ENCODE results near the gene ZRANB2.

ZRANB2 gene

DNA sequence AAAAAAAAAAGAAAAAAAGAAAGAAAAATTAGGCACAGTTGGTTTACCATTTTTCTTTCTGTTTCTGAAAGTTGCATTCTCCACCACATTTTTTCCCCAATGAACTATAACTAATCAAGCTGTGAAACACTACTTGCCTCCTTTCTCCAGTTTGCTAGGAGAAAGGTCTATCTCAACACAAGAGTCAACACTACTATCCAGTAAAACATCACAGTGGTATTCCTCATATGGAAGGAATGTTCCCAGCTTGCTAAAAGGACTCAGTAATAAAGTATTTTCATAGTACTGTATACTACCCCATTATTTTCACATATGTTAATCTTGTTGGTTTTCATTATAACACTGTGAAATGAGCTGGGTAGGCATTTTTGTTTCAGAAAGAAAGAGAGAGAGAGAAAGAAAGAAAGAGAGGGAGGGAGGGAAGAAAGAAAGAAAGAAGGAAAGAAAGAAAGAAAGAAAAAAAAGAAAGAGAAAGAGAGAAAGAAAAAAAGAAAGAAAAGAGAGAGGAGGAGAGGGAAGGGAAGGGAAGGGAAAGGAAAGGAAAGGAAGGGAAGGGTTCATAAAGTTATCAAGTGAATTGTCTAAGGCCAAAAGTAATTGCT is 41.1 kb downstream of the ZRANB2 start:
- H3K36me3 ChIP-seq (ENCODE audit: insufficient read depth, insufficient read length, low read length): no peaks in the 10 kb centered on the region
- no peaks in the 10 kb centered on the region for H3K9me3 ChIP-seq (ENCODE audit: insufficient read depth, low read length)
- no peaks in the 10 kb centered on the region for H3K4me1 ChIP-seq (ENCODE audit: insufficient read depth, insufficient read length)
- no peaks in the 10 kb centered on the region for H3K27me3 ChIP-seq (ENCODE audit: insufficient read depth, insufficient read length)
- TF ChIP-seq SUZ12 (IDR thresholded peaks at IDR 0.05; ENCODE audit: extremely low read depth, insufficient read depth, insufficient read length) (no peak), YY1 (IDR thresholded peaks at IDR 0.05; ENCODE audit: insufficient read depth, insufficient read length) (no peak), ZNF274 (IDR thresholded peaks at IDR 0.05; ENCODE audit: low read depth, low read length) (no peak)
- no peak for DNase-seq (ENCODE audit: low read depth, low spot score)
- H3K4me3 ChIP-seq (ENCODE audit: insufficient read length, low read depth): no peak overlapping the region
- no peak overlapping the region for H3K9ac ChIP-seq (ENCODE audit: insufficient read length, low read depth)

DNA sequence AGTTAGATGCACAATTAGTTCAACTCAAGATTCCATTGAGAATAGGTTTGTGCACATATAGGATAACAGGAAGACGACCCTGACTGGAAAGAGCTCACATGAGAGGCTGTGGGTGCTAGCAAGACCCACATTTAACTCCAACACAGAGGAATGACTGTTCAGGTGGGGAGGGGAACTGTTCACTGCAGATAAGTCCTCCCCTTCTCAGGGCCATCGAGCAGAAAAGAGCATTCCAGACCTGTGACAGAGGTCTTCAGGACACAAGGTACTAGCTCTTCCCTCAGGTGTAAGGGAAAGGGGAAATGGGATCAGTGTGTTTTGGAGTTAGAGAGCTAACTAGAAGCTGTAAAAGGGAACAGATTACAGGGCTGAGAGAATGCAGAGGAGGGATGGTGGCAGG is 41.9 kb downstream of the ZRANB2 start:
- no peaks in the 10 kb centered on the region for H3K9me3 ChIP-seq (ENCODE audit: insufficient read depth, low read length)
- no peaks in the 10 kb centered on the region for H3K36me3 ChIP-seq (ENCODE audit: insufficient read depth, insufficient read length, low read length)
- DNase-seq (ENCODE audit: low read depth, low spot score): no peak

DNA sequence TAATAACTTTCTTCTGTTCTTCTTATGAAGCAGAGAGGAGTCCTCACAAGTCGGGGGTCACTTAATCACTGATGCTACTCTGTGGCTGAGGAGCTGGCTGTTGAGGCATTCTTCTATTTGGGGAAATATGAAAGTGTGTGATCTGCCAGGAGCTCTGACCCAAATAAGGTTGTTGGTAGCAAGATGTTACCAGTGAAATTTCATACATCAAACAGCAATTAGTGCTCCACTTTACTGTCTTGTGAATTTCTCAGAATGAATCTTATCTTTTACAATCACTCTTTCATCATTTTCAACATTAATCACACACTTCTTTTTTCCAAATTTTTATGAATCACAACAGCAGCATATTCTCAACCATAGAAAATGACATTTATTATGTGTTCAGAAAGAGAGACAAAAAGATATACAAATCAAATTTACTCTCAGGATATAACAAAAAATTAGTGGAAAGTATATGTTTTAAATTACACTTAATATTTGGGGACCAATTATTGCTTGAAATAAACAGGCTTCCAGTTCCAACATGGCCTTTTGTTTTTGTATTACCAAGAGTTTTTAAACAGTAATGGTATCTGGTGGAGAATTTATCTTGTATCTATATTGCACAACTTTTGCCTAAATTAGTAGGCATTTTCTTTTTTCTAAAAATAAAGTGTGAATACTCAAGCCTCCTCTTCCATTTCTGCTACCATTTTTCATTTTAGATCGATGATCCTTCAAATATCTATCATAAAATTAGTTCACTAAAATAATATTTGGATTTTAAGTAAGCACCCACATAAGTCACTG is 42.8 kb downstream of the ZRANB2 start:
- no peak overlapping the region for H3K4me3 ChIP-seq (ENCODE audit: insufficient read length, low read depth)
- no peaks in the 10 kb centered on the region for H3K36me3 ChIP-seq (ENCODE audit: insufficient read depth, insufficient read length, low read length)
- DNase-seq (ENCODE audit: low read depth, low spot score): no peak
- TF ChIP-seq SUZ12 (IDR thresholded peaks at IDR 0.05; ENCODE audit: extremely low read depth, insufficient read depth, insufficient read length): no peak
- TF ChIP-seq YY1 (IDR thresholded peaks at IDR 0.05; ENCODE audit: insufficient read depth, insufficient read length): no peak
- TF ChIP-seq ZNF274 (IDR thresholded peaks at IDR 0.05; ENCODE audit: low read depth, low read length): no peak
- H3K4me1 ChIP-seq (ENCODE audit: insufficient read depth, insufficient read length): no peaks in the 10 kb centered on the region
- no peaks in the 10 kb centered on the region for H3K27me3 ChIP-seq (ENCODE audit: insufficient read depth, insufficient read length)
- no peaks in the 10 kb centered on the region for H3K9me3 ChIP-seq (ENCODE audit: insufficient read depth, low read length)
- no peak overlapping the region for H3K9ac ChIP-seq (ENCODE audit: insufficient read length, low read depth)

More for the DNA sequence above, 41.9 kb downstream of the ZRANB2 start:
- Histone ChIP-seq H3K4me1 (ENCODE audit: insufficient read depth, insufficient read length) (no peaks in the 10 kb centered on the region), H3K27me3 (ENCODE audit: insufficient read depth, insufficient read length) (no peaks in the 10 kb centered on the region), H3K9ac (ENCODE audit: insufficient read length, low read depth) (no peak overlapping the region), H3K4me3 (ENCODE audit: insufficient read length, low read depth) (no peak overlapping the region)
- TF ChIP-seq SUZ12 (IDR thresholded peaks at IDR 0.05; ENCODE audit: extremely low read depth, insufficient read depth, insufficient read length) (no peak), ZNF274 (IDR thresholded peaks at IDR 0.05; ENCODE audit: low read depth, low read length) (no peak), YY1 (IDR thresholded peaks at IDR 0.05; ENCODE audit: insufficient read depth, insufficient read length) (no peak)

DNA sequence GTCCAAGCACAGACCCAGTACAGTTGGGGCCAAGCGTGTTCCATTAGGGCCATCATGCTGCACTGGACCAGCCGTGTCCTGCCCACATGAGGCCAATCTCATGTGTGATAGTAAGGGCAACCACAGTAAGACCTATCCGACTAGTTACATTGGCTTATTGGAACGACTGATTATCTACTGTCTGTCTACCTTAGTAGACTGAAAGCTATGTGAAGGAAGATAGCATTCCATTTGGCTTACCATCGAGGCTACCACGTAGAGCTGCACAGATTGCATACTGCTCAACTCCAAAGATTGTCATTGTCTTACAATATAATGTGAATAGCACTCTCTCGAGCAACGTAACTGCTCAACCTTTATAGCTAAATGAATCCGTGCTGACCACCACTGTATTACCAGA is 43.8 kb downstream of the ZRANB2 start:
- no peak for DNase-seq (ENCODE audit: low read depth, low spot score)
- no peaks in the 10 kb centered on the region for H3K27me3 ChIP-seq (ENCODE audit: insufficient read depth, insufficient read length)

GRCh38 chr1:71033136-71033535 is 47.7 kb downstream of the ZRANB2 start:
- no peak for DNase-seq (ENCODE audit: low read depth, low spot score)
- TF ChIP-seq YY1 (IDR thresholded peaks at IDR 0.05; ENCODE audit: insufficient read depth, insufficient read length) (no peak), SUZ12 (IDR thresholded peaks at IDR 0.05; ENCODE audit: extremely low read depth, insufficient read depth, insufficient read length) (no peak), ZNF274 (IDR thresholded peaks at IDR 0.05; ENCODE audit: low read depth, low read length) (no peak)
- H3K9me3 ChIP-seq (ENCODE audit: insufficient read depth, low read length): no peaks in the 10 kb centered on the region
- H3K36me3 ChIP-seq (ENCODE audit: insufficient read depth, insufficient read length, low read length): no peaks in the 10 kb centered on the region
- H3K4me3 ChIP-seq (ENCODE audit: insufficient read length, low read depth): no peak overlapping the region
- no peaks in the 10 kb centered on the region for H3K4me1 ChIP-seq (ENCODE audit: insufficient read depth, insufficient read length)
- no peaks in the 10 kb centered on the region for H3K27me3 ChIP-seq (ENCODE audit: insufficient read depth, insufficient read length)
- H3K9ac ChIP-seq (ENCODE audit: insufficient read length, low read depth): no peak overlapping the region

More for the DNA sequence above, 43.8 kb downstream of the ZRANB2 start:
- no peak overlapping the region for H3K9ac ChIP-seq (ENCODE audit: insufficient read length, low read depth)
- no peaks in the 10 kb centered on the region for H3K4me1 ChIP-seq (ENCODE audit: insufficient read depth, insufficient read length)
- no peaks in the 10 kb centered on the region for H3K9me3 ChIP-seq (ENCODE audit: insufficient read depth, low read length)
- no peak overlapping the region for H3K4me3 ChIP-seq (ENCODE audit: insufficient read length, low read depth)
- TF ChIP-seq SUZ12 (IDR thresholded peaks at IDR 0.05; ENCODE audit: extremely low read depth, insufficient read depth, insufficient read length) (no peak), YY1 (IDR thresholded peaks at IDR 0.05; ENCODE audit: insufficient read depth, insufficient read length) (no peak), ZNF274 (IDR thresholded peaks at IDR 0.05; ENCODE audit: low read depth, low read length) (no peak)
- no peaks in the 10 kb centered on the region for H3K36me3 ChIP-seq (ENCODE audit: insufficient read depth, insufficient read length, low read length)

- TF ChIP-seq ZNF274 (IDR thresholded peaks at IDR 0.05; ENCODE audit: low read depth, low read length) (no peak), YY1 (IDR thresholded peaks at IDR 0.05; ENCODE audit: insufficient read depth, insufficient read length) (no peak), SUZ12 (IDR thresholded peaks at IDR 0.05; ENCODE audit: extremely low read depth, insufficient read depth, insufficient read length) (no peak)
- H3K4me1 ChIP-seq (ENCODE audit: insufficient read depth, insufficient read length): no peaks in the 10 kb centered on the region
- no peaks in the 10 kb centered on the region for H3K27me3 ChIP-seq (ENCODE audit: insufficient read depth, insufficient read length)
- no peak for DNase-seq (ENCODE audit: low read depth, low spot score)
- H3K9ac ChIP-seq (ENCODE audit: insufficient read length, low read depth): no peak overlapping the region
- H3K36me3 ChIP-seq (ENCODE audit: insufficient read depth, insufficient read length, low read length): no peaks in the 10 kb centered on the region
- H3K4me3 ChIP-seq (ENCODE audit: insufficient read length, low read depth): no peak overlapping the region
- H3K9me3 ChIP-seq (ENCODE audit: insufficient read depth, low read length): no peaks in the 10 kb centered on the region
Measured at GRCh38 chr1:71031426-71031825, 49.4 kb downstream of the ZRANB2 start.

- H3K9ac ChIP-seq (ENCODE audit: insufficient read length, low read depth): no peak overlapping the region
Measured at GRCh38 chr1:71030026-71030425, 50.8 kb downstream of the ZRANB2 start.

More at GRCh38 chr1:71030026-71030425, 50.8 kb downstream of the ZRANB2 start:
- Histone ChIP-seq H3K4me3 (ENCODE audit: insufficient read length, low read depth) (no peak overlapping the region), H3K27me3 (ENCODE audit: insufficient read depth, insufficient read length) (no peaks in the 10 kb centered on the region), H3K9me3 (ENCODE audit: insufficient read depth, low read length) (no peaks in the 10 kb centered on the region), H3K36me3 (ENCODE audit: insufficient read depth, insufficient read length, low read length) (no peaks in the 10 kb centered on the region), H3K4me1 (ENCODE audit: insufficient read depth, insufficient read length) (no peaks in the 10 kb centered on the region)
- TF ChIP-seq SUZ12 (IDR thresholded peaks at IDR 0.05; ENCODE audit: extremely low read depth, insufficient read depth, insufficient read length) (no peak), YY1 (IDR thresholded peaks at IDR 0.05; ENCODE audit: insufficient read depth, insufficient read length) (no peak), ZNF274 (IDR thresholded peaks at IDR 0.05; ENCODE audit: low read depth, low read length) (no peak)
- no peak for DNase-seq (ENCODE audit: low read depth, low spot score)

Measured in NT2/D1 (cell line).